GM18502 (cell line): ENCODE measurements around the gene EVC2.

Experiments
- ATAC-seq: cut with Tn5 transposase; IDR thresholded peaks from one replicate; pipeline ENCODE4 v1.9.1; 2021; ENCODE audit warnings: mild to moderate bottlenecking; ENCODE audit not compliant: unreplicated experiment, poor library complexity

The EVC2 gene

DNA sequence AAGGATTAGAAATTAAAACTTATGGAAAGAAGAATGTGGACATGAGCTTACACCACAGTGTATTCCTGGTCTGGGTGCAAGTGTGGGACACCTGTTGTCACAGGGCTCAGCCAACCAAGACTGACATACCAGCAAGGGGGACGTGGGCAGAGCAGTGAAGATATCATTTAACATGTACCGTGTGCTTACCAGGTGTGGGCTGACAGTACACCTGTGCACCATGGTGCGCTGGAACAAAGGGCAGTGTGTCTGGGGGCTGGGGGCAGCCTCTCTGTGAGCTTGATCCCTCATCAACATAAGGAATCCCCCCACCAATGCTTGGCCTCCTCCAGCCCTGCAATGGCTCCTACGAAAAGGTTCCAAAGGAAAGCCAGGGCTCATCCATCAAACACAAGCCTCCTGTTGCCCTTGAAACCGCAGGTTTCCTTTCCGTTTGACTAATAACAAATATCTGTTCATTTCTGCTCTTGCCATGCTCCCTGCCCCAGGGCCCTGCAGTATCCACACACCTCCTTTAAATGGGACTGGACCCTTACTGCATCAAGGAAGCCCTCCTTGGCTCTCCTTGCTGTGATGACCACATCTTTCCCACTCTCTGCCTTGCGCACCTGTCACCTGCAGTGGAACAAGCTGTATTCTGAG, 16.7 kb downstream of the EVC2 start:
- no peak for ATAC-seq

- no peak for ATAC-seq
Observed at GRCh38 chr4:5689065-5689464, 19.3 kb downstream of the EVC2 start.

GRCh38 chr4:5686338-5686737, 22.0 kb downstream of the EVC2 start:
- no peak for ATAC-seq

- no peak for ATAC-seq
Observed at GRCh38 chr4:5685296-5685695, 23.1 kb downstream of the EVC2 start.

- no peak for ATAC-seq
Observed at GRCh38 chr4:5683566-5683965, 24.8 kb downstream of the EVC2 start.

DNA sequence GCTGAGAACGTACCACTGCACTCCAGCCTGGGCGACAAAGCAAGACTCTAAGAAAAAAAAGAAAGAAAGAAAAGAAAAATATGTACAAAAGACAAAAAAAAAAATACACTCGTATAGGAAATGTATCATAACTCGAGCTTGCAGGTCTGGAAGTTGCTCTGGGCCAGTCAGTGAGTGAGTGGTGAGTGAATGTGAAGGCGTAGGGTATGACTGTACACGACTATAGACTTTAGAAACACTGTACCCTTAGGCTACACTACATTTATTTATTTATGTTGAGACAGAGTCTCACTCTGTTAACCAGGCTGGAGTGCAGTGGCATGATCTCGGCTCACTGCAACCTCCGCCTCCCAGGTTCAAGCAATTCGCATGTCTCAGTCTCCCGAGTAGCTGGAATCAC, 29.4 kb downstream of the EVC2 start:
- ATAC-seq: no peak

GRCh38 chr4:5676763-5677162, 31.6 kb downstream of the EVC2 start:
- ATAC-seq: no peak

DNA sequence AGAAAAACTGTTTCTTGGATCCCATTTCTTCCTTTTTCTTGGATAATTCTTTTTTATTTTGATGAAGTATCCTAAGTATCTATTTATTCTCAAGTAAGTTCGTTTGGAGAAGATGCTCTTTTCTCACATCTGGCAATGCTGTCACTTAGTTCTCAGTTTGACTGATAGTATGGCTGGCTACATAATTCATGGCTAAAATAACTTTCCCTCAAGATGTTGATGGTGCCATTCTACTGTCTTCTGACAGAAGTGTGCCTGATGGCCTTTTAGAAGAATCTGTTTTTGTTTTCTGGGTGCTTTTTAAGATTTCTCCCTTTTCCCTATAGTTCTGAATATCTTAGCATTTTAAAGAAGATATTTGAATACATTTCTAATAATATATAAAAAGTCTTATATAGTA, 41.6 kb downstream of the EVC2 start:
- ATAC-seq: no peak

DNA sequence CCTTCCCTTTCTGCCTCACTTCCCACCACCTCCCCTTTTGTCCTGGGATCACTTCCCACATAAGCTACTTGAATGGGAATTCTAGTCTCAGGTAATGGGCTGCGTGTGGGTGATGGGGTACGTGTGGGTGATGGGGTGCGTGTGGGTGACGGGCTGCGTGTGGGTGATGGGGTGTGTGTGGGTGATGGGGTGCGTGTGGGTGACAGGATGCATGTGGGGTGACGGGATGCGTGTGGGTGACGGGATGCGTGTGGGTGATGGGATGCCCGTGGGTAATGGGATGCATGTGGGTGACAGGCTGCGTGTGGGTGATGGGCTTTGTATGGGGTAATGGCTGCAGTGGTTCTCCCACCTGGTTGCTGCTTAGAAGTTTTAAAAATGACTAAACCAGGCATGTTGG, 43.6 kb downstream of the EVC2 start:
- no peak for ATAC-seq

- no peak for ATAC-seq
Observed at GRCh38 chr4:5662555-5662954, 45.8 kb downstream of the EVC2 start.

- ATAC-seq: no peak
Observed at GRCh38 chr4:5661237-5661636, 47.1 kb downstream of the EVC2 start.

GRCh38 chr4:5660185-5660584, 48.2 kb downstream of the EVC2 start:
- ATAC-seq: no peak

- ATAC-seq: no peak
Observed at GRCh38 chr4:5658974-5659373, 49.4 kb downstream of the EVC2 start.

DNA sequence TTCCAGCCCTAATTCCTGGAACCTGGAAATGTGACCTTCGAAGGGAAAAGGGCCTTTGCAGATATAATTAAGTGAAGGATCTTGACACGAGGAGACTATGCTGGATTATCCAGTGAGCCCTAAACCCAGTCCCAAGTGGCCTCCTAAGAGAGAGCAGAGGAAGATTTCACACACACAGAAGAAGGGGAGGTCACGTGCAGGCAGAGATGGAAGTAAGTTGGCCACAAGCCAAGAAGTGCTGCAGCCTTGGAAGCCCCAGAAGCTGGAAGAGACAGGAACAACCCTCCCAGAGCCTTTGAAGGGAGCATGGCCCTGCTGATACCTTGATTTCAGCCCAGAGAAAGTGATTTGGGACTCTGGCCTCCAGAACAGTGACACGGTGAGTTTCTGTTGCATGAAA, 51.9 kb downstream of the EVC2 start:
- no peak for ATAC-seq

GRCh38 chr4:5654791-5655190, 53.6 kb downstream of the EVC2 start:
- ATAC-seq: no peak

DNA sequence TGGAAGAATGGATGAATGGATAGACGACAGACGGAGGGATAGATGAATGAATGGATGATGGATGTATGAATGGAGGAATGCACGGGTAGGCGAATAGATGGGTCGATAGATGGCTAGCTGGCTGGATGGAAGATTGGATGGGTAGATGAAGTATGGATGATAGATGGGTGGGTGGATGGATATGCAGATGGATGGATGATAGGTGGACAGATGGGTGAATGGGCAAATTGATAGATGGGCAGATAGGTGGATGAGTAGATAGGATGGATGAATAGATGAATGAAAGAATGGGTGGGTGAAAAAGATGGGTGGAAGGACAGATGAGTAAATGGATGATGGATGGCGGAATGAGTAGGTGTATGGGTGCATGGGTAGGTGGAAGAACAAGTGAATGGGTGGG, 57.3 kb downstream of the EVC2 start:
- ATAC-seq: no peak

GRCh38 chr4:5650040-5650439, 58.3 kb downstream of the EVC2 start:
- ATAC-seq: no peak

- no peak for ATAC-seq
Observed at GRCh38 chr4:5647351-5647750, 61.0 kb downstream of the EVC2 start.

DNA sequence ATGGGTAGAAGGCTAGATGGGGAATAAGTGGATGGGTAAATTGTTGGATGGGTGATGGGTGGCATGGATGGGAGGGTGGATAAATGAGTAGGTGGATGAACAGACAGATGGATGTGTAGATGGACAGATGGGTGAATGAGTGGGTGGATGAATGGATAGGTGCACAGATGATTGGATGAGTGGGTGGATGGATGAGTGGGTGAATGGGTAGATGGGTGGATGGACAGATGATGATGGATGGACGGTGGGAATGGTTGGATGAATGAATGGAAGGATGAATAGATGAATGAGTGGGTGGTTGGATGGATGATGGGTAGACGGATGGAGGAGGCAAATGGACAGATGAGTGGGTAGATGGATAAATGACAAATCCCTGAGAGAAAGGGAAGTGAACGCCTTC, 68.3 kb downstream of the EVC2 start:
- ATAC-seq: no peak

DNA sequence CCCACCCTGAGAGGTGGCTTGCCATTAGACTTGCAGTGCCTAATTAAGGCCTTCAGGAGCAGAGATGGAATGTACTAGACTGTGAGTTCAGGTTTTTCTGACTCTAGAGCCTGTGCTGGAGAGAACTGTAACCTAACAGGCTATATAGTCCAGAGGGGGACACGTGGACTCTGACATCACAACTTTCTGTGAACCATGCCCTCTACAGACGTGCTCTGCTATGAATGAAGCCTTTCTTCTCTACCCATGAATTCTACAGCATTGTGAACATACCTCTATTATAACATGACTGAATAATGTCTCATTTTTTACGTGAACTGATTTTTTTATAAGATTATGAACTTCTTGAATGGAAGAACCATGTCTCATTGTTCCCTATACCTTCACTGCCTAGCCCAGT, 68.8 kb downstream of the EVC2 start:
- ATAC-seq: no peak

DNA sequence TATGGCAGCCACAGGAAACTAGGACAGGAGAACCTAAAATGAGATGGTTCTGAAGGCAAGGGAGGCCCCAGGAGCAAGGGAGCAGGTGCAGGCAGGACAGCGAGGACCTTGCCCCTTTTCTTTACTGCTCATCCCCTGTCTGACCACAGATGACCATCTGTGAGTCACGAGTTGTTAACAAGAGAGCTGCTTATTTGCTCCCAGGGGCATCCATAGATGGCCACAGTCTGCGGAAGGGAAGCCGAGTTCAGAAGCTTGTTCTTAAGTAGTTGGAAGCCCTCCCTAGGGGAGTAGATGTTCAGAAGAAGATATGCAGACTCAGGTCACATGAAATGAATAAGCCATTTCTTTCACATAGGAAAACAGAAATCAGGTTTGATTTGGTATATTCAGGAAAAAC, 69.4 kb downstream of the EVC2 start:
- ATAC-seq: no peak

GRCh38 chr4:5638316-5638715, 70.0 kb downstream of the EVC2 start:
- ATAC-seq: no peak
